LNCaP clone FGC (cell line): ENCODE results near the gene ENPP7.

Experiments used
- DNase-seq: peaks from one replicate; pipeline ENCODE4 v3.0.0-alpha.2; 2011; ENCODE audit warnings: low read depth
- H3K4me3 ChIP-seq: 2 replicates; pipeline ENCODE4 v1.5.1; 2011; ENCODE audit warnings: mild to moderate bottlenecking, low read depth, low read length, control low read depth
- CTCF ChIP-seq: IDR thresholded peaks from 2 replicates; pipeline ENCODE4 v1.5.1; 2012; ENCODE audit warnings: mild to moderate bottlenecking; ENCODE audit not compliant: control insufficient read depth, insufficient read depth; ENCODE audit errors: extremely low read depth

The ENPP7 gene

GRCh38 chr17:79695797-79696609 lies 34.7 kb upstream of the ENPP7 start:
- H3K4me3 ChIP-seq = no peak overlapping the region
- DNase-seq = no peak
- no peak for TF ChIP-seq CTCF

GRCh38 chr17:79696610-79696982 lies 34.1 kb upstream of the ENPP7 start:
- H3K4me3 ChIP-seq = no peak overlapping the region

GRCh38 chr17:79698146-79698846 lies 32.4 kb upstream of the ENPP7 start:
- DNase-seq = peak; percentile 57
- TF ChIP-seq CTCF = no peak
- H3K4me3 ChIP-seq = no peak overlapping the region

More at GRCh38 chr17:79696610-79696982, 34.1 kb upstream of the ENPP7 start:
- no peak for DNase-seq
- no peak for TF ChIP-seq CTCF

- no peak for TF ChIP-seq CTCF
- DNase-seq = no peak
- H3K4me3 ChIP-seq = no peak overlapping the region
Measured at GRCh38 chr17:79699386-79700036, 31.2 kb upstream of the ENPP7 start.

- no peak for DNase-seq
- no peak for TF ChIP-seq CTCF
- no peak overlapping the region for H3K4me3 ChIP-seq
Measured at GRCh38 chr17:79700592-79700991, 30.2 kb upstream of the ENPP7 start.

GRCh38 chr17:79702034-79702433 lies 28.7 kb upstream of the ENPP7 start:
- no peak overlapping the region for H3K4me3 ChIP-seq
- no peak for DNase-seq
- no peak for TF ChIP-seq CTCF
